Left renal cortex interstitium (tissue), 4 donors: ENCODE measurements around the gene CCDC92. TPM values are rescaled to one million over a fixed set of nuclear protein-coding genes. Genes with fewer than 3 reads are reported as not detected.
A peak's percentile ranks its signal among the peaks of the same experiment; 100 is the strongest.

ENCODE experiments used
- DNase-seq, 4 donors: peaks; one replicate each; pipeline ENCODE4 v3.0.0-alpha.2; 2013; ENCODE audit warnings: low read depth in 4 of 4, low spot score in 2 of 4, missing footprints in 1 of 4
- polyA plus RNA-seq, 4 donors: library from polyadenylated mRNA; unstranded; fragments of 120-200 nt; gene quantifications; one replicate each; pipeline ENCODE4 v1.2.1, GENCODE V29; 2013; ENCODE audit not compliant: insufficient read length in 4 of 4

CCDC92 gene
- polyA plus RNA-seq, 4 donors, result 40.8 to 58.6 (median 48.9) TPM

GRCh38 chr12:124002654-124003053 lies 30.0 kb upstream of the CCDC92 start:
- no peak for DNase-seq

- no peak for DNase-seq
These were observed 29.5 kb upstream of the CCDC92 start for GRCh38 chr12:124002021-124002644.

- DNase-seq, result no peak
These were observed 28.7 kb upstream of the CCDC92 start for GRCh38 chr12:124001343-124001742.

- DNase-seq, result no peak
These were observed 27.5 kb upstream of the CCDC92 start for GRCh38 chr12:124000111-124000510.

- DNase-seq, result no peak
These were observed 26.3 kb upstream of the CCDC92 start for GRCh38 chr12:123998991-123999359.

GRCh38 chr12:123998344-123998990 lies 25.8 kb upstream of the CCDC92 start:
- DNase-seq, result no peak

- no peak for DNase-seq
These were observed 25.3 kb upstream of the CCDC92 start for GRCh38 chr12:123997908-123998307.

GRCh38 chr12:123997033-123997822 lies 24.6 kb upstream of the CCDC92 start:
- no peak for DNase-seq

- DNase-seq, result no peak
These were observed 23.9 kb upstream of the CCDC92 start for GRCh38 chr12:123996581-123996980.

- DNase-seq, result no peak
These were observed 22.6 kb upstream of the CCDC92 start for GRCh38 chr12:123995023-123995748.

- no peak for DNase-seq
These were observed 19.6 kb upstream of the CCDC92 start for GRCh38 chr12:123992118-123992825.

GRCh38 chr12:123991372-123991951 lies 18.8 kb upstream of the CCDC92 start:
- DNase-seq, result no peak

GRCh38 chr12:123990511-123990910 lies 17.9 kb upstream of the CCDC92 start:
- no peak for DNase-seq

- no peak for DNase-seq
These were observed 17.1 kb upstream of the CCDC92 start for GRCh38 chr12:123989753-123990152.

GRCh38 chr12:123989168-123989567 lies 16.5 kb upstream of the CCDC92 start:
- no peak for DNase-seq

- DNase-seq, result no peak
These were observed 14.4 kb upstream of the CCDC92 start for GRCh38 chr12:123987022-123987421.

- no peak for DNase-seq
These were observed 13.8 kb upstream of the CCDC92 start for GRCh38 chr12:123986374-123986965.

- no peak for DNase-seq
These were observed 12.3 kb upstream of the CCDC92 start for GRCh38 chr12:123984903-123985302.

- DNase-seq, result peak in 1 of 4 donors; percentile 40
These were observed 11.3 kb upstream of the CCDC92 start for GRCh38 chr12:123983822-123984485.
